GM19455 (cell line): ENCODE data around the gene STK24.

Experiments used
- ATAC-seq: cut with Tn5 transposase; IDR thresholded peaks from one replicate; pipeline ENCODE4 v1.9.1; 2021; ENCODE audit not compliant: unreplicated experiment

Gene STK24

DNA sequence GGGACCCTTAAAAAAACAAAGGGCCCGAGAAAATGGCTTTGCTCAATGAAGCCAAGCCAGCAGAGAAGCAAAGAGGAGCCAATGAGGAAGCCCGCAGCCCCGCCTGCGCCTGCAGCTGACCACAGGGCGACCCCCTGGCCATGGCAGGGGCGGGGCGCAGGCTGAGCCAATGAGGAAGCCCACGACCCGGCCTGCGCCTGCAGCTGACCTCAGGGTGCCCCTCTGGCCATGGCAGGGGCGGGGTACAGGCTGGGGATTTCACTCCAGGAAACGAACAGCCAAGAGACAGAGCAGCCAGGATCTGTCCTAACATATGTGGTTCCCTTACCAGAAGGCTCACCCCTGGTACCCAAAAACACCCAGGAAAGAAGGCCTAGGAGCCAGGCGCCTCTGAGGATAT, 101.4 kb downstream of the STK24 start:
- ATAC-seq, result no peak

GRCh38 chr13:98474761-98475160, 102.1 kb downstream of the STK24 start:
- no peak for ATAC-seq

DNA sequence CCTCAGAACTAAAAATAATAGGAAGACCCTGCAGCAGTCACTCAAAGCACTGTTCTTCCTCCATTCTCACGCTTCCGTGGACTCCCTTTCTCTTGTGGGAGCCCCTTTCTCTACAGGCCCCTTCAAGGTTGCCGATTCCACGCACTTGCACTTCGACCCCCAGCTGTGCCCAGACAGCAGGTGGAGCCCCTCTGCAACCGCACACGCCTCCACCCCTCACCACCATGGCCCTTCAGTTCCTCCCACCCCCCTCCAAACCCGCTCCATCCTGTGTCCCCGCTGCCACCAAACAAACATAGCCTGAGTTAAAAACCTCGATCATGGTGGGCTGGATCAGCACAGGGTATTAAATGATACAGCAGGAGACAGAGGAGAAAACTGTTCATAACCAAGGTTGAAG, 102.6 kb downstream of the STK24 start:
- ATAC-seq, result no peak

GRCh38 chr13:98473788-98474144, 103.1 kb downstream of the STK24 start:
- no peak for ATAC-seq

GRCh38 chr13:98473135-98473787, 103.6 kb downstream of the STK24 start:
- ATAC-seq, result no peak

GRCh38 chr13:98471934-98472333, 105.0 kb downstream of the STK24 start:
- no peak for ATAC-seq

GRCh38 chr13:98470920-98471319, 106.0 kb downstream of the STK24 start:
- ATAC-seq, result no peak

DNA sequence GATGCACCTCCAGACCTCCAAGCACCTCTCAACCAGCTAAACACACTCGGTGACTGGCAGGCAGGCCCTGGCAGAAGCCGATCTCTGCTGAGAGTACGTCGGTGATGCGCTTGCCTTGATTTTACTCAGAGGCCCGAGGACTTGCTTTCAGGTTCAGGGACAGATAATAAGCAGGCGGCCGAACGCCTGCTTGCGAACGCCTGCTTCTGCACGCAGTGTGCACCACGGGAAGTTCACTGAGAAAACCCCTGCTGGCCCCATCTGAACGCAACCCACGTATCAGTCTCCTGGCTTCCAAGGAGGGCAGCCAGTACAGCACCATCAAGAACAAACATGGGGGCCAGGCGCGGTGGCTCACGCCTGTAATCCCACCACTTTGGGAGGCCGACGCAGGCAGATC, 108.0 kb downstream of the STK24 start:
- ATAC-seq, result no peak

- no peak for ATAC-seq
These were observed 108.5 kb downstream of the STK24 start for GRCh38 chr13:98468361-98468760.

DNA sequence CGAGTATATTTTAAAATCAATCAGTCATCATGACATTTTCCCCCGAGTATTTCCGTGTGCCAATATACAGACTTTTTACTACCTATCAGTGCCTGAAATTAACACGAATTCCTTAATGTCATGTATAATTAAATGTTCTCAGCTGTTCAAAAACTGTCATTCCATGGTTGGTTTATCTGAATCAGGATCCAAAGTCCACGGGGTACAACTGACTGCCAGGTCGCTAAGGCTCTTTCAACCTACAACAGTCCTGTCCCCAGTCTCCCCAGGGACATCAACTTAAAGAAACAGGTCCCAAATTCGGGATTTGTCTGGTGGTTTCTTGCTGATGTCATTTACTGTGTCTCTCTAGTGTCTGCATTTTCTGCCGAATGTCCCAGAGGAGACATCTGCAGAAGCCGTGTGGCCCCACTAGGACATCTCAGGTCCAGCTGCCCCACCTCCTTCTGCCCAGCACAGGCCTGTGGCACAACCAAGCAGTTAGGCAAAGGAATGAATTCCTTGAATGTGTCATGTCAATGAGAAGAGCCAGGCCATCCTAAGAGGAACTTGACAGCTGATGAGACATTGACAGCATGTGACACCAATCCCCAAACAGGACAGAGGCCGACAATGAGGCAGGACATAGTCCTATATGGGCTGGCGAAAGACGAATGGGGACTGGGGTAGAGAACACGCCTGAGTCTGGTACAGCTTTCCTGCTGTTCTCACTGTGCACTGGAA, 109.5 kb downstream of the STK24 start:
- ATAC-seq, result no peak

- no peak for ATAC-seq
These were observed 110.2 kb downstream of the STK24 start for GRCh38 chr13:98466634-98467236.

- no peak for ATAC-seq
These were observed 114.0 kb downstream of the STK24 start for GRCh38 chr13:98462946-98463345.

- no peak for ATAC-seq
These were observed 114.5 kb downstream of the STK24 start for GRCh38 chr13:98462241-98462882.

GRCh38 chr13:98461486-98462240, 115.2 kb downstream of the STK24 start:
- no peak for ATAC-seq

DNA sequence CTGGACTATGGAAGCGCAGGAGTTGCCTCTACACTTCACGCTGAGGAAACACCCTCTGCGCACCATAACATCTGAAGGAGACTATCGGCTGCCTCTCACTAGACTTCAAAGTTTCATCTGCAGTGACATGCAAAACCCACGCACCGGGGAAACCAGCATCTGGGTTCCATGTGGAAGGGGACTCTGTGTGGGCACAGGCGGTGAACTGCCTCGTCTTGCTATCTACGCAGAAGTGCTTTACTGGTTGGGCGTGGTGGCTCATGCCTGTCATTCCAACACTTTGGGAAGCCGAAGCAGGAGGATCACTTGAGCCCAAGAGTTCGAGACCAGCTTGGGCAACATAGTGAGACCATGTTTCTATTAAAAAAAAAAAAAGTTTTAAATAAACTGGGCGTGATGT, 116.4 kb downstream of the STK24 start:
- ATAC-seq, result no peak

DNA sequence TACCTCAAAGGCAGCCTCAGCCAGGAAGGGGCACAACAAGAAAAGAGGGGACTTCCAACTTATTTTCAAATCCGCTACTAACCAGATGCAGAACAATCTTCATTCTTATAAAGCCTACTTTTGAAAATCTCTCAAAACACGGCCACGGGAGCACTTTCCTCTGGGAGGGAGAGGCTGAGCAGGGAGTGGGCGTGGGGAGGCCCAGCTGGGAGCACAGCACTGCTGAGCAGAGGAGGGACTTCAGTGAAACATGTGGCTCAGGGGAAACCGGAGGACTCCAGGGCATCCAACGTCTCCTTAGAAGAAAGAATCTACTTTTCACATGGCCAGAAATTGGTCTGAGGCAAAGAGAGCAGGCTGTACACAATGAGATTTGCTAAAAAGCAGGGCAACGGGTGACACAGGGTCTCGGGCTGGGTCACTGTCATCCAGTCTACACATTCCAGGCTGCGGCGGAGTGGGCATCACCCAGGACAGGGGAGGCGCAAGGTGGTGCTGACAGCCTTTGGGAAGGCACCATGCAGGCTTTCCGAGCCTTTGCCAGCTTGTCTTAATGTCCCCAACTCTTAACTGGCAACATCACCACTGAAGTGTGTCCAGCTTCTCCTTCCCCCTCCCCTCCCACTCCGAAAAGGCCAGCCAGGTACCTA, 117.1 kb downstream of the STK24 start:
- no peak for ATAC-seq

GRCh38 chr13:98459171-98459681, 117.7 kb downstream of the STK24 start:
- no peak for ATAC-seq

- ATAC-seq, result no peak
These were observed 118.5 kb downstream of the STK24 start for GRCh38 chr13:98458431-98458830.

DNA sequence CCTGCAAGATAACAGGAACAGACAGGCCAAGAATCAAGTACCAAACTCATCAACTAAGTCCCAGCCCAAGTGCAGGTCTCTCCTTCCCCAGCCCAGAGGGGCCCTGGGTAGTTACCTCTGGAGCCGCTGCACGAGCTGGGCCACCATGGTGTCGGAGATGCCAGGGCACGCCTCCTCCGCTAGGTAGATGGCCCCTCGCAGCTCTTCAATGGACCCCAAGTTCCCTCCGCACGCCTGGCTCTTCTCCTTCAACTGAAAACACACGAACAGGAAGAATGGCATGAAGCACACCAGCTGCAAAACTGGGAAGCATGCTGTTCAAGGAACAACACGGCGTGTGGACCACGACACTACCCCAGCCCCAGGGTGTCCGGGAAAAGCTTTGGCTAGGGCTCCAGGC, 119.9 kb downstream of the STK24 start:
- ATAC-seq, result no peak

- no peak for ATAC-seq
These were observed 120.5 kb downstream of the STK24 start for GRCh38 chr13:98456413-98456845.
